ENCODE data around the gene GADD45A. TPM values are rescaled to one million over a fixed set of nuclear protein-coding genes. Genes with fewer than 3 reads are reported as not detected.

Gene GADD45A
- total and polyA plus RNA-seq, 9 of the 15 experiments (the other 6 are each of a cell fraction or from before 2014, with no cell fraction given) = 21.3 to 156 (median 62.1) TPM

GRCh38 chr1:67685558-67686266, 711 bp downstream of the GADD45A start (continued):
- TF ChIP-seq E2F6 (IDR thresholded peaks at IDR 0.05; ENCODE audit: borderline replicate concordance in 1 of 2, extremely low read depth in 1 of 2, insufficient read depth in 1 of 2, insufficient read length in 1 of 2, low read depth in 1 of 2, low read length in 1 of 2, poor library complexity in 1 of 2, severe bottlenecking in 1 of 2) (peak in 1 of 2 experiments; percentile 24), CTCF (IDR thresholded peaks at IDR 0.05 in 2 of 3, conservative IDR thresholded peaks at IDR 0.05 in 1 of 3; ENCODE audit: insufficient read depth in 2 of 3, low read depth in 1 of 3, low read length in 3 of 3) (no peak), CHD1 (IDR thresholded peaks at IDR 0.05; ENCODE audit: low read length) (peak; percentile 97), SAP30 (IDR thresholded peaks at IDR 0.05; ENCODE audit: borderline replicate concordance, insufficient read depth, low read depth, low read length, poor library complexity, severe bottlenecking) (peak; percentile 66), PCBP1 (IDR thresholded peaks at IDR 0.05; ENCODE audit: low read depth, low read length, poor library complexity, severe bottlenecking) (peak; percentile 57), AFF1 (IDR thresholded peaks at IDR 0.05; ENCODE audit: low read depth in 1 of 2, partially characterized antibody in 2 of 2) (peak in 1 of 2 experiments; percentile 13), PCBP2 (IDR thresholded peaks at IDR 0.05; ENCODE audit: low read depth, low read length, poor library complexity, severe bottlenecking) (peak; percentile 44)
